ENCODE data around the gene GNL2. TPM values are rescaled to one million over a fixed set of nuclear protein-coding genes. Genes with fewer than 3 reads are reported as not detected.

GNL2 gene
- total and polyA plus RNA-seq, 10 of the 15 experiments (the other 5 are each of a cell fraction or from before 2014, with no cell fraction given), result 64.2 to 167 (median 88.2) TPM

GRCh38 chr1:37612186-37612585 is 16.4 kb upstream of the GNL2 start:
- no peak overlapping the region for H2AFZ ChIP-seq (ENCODE audit: control insufficient read depth, low read depth, low read length)
- intact Hi-C loops (cut with micrococcal nuclease; ENCODE audit: unreplicated experiment), result no loop called here
- in situ Hi-C loops (cut with MboI), result no loop called here
- ChIA-PET RAD21 (ENCODE audit: unreplicated experiment) (no interaction called here), POLR2A (no interaction called here), CTCF (interaction anchor here (1.5 kb wide), 1 partner anchor 10 kb away, joined by 4 read pairs; no protein-coding TSS in a partner anchor), SMC1A (ENCODE audit: uncharacterized antibody, unreplicated experiment) (no interaction called here)
- WGBS (ENCODE audit: insufficient coverage, insufficient replicate concordance, low lambda C conversion rate, missing lambda C conversion rate), result 25% methylated on average over 4 of the region's 4 CpGs
- H3K27me3 ChIP-seq (replicated peaks in 1 of 2; ENCODE audit: control insufficient read depth in 2 of 2, insufficient read depth in 2 of 2, low read length in 1 of 2), result peaks cover 9 to 10% of the 10 kb centered on the region in 2 experiments; a peak in 3 of 4 replicates
- H3K36me3 ChIP-seq (ENCODE audit: control insufficient read depth in 2 of 2, insufficient read depth in 2 of 2, low read length in 1 of 2), result no peaks in the 10 kb centered on the region
- no peaks in the 10 kb centered on the region for H3K9me3 ChIP-seq (replicated peaks; ENCODE audit: control insufficient read depth, insufficient read depth, low read length)
- no TSS peak for BruUV-seq (replicated peaks)
- H4K20me1 ChIP-seq (ENCODE audit: control insufficient read depth, insufficient read depth), result no peaks in the 10 kb centered on the region
- no peak for DNase-seq (ENCODE audit: low read depth, low spot score)
- FAIRE-seq, result no peak
- H3K79me2 ChIP-seq (ENCODE audit: control insufficient read depth, insufficient read depth, low read length), result no peaks in the 10 kb centered on the region
- H3K4me1 ChIP-seq (ENCODE audit: control insufficient read depth, insufficient read depth, low read length), result no peaks in the 10 kb centered on the region
- ATAC-seq, result no peak
- H3K27ac ChIP-seq (ENCODE audit: control insufficient read depth, insufficient read depth), result no peak overlapping the region
- no peak overlapping the region for H3K4me3 ChIP-seq
- no peak for TF ChIP-seq YY1 (IDR thresholded peaks at IDR 0.05; ENCODE audit: low read depth, low read length)
- H3K4me2 ChIP-seq (ENCODE audit: control insufficient read depth, insufficient read depth), result no peak overlapping the region
- no peak overlapping the region for H3K9ac ChIP-seq (ENCODE audit: control insufficient read depth, insufficient read depth, low read length)

GRCh38 chr1:37609994-37610393 is 14.3 kb upstream of the GNL2 start:
- Histone ChIP-seq H3K27me3 (replicated peaks in 1 of 2; ENCODE audit: control insufficient read depth in 2 of 2, insufficient read depth in 2 of 2, low read length in 1 of 2) (peaks cover 4 to 5% of the 10 kb centered on the region in 2 experiments; a peak in 2 of 4 replicates), H3K36me3 (ENCODE audit: control insufficient read depth in 2 of 2, insufficient read depth in 2 of 2, low read length in 1 of 2) (no peaks in the 10 kb centered on the region), H3K79me2 (ENCODE audit: control insufficient read depth, insufficient read depth, low read length) (no peaks in the 10 kb centered on the region), H4K20me1 (ENCODE audit: control insufficient read depth, insufficient read depth) (no peaks in the 10 kb centered on the region), H3K4me2 (ENCODE audit: control insufficient read depth, insufficient read depth) (no peak overlapping the region), H3K4me1 (ENCODE audit: control insufficient read depth, insufficient read depth, low read length) (no peaks in the 10 kb centered on the region), H3K4me3 (no peak overlapping the region), H3K9ac (ENCODE audit: control insufficient read depth, insufficient read depth, low read length) (no peak overlapping the region), H3K9me3 (replicated peaks; ENCODE audit: control insufficient read depth, insufficient read depth, low read length) (no peaks in the 10 kb centered on the region), H3K27ac (ENCODE audit: control insufficient read depth, insufficient read depth) (no peak overlapping the region), H2AFZ (ENCODE audit: control insufficient read depth, low read depth, low read length) (no peak overlapping the region)
- ChIA-PET SMC1A (ENCODE audit: uncharacterized antibody, unreplicated experiment) (no interaction called here), CTCF (interaction anchor here (17.5 kb wide), 1 partner anchor 73 kb away, joined by 521 read pairs; the partner anchor contains the start of gene CDCA8), POLR2A (no interaction called here), RAD21 (ENCODE audit: unreplicated experiment) (interaction anchor here (2.5 kb wide), 1 partner anchor 72 kb away, joined by 6 read pairs; no protein-coding TSS in a partner anchor)
- no peak for FAIRE-seq
- DNase-seq (ENCODE audit: low read depth, low spot score), result no peak
- intact Hi-C loops (cut with micrococcal nuclease; ENCODE audit: unreplicated experiment), result no loop called here
- no peak for TF ChIP-seq BMI1 (IDR thresholded peaks at IDR 0.05; ENCODE audit: borderline replicate concordance)
- no peak for TF ChIP-seq POLR2AphosphoS2 (IDR thresholded peaks at IDR 0.05; ENCODE audit: low read depth, low read length)
- TF ChIP-seq CHD1 (IDR thresholded peaks at IDR 0.05; ENCODE audit: low read depth, low read length), result no peak
- no peak for TF ChIP-seq RBBP5 (conservative IDR thresholded peaks at IDR 0.05)
- TF ChIP-seq MAX (IDR thresholded peaks at IDR 0.05; ENCODE audit: low read depth, low read length), result no peak
- TF ChIP-seq NR2F1 (conservative IDR thresholded peaks at IDR 0.05), result no peak
- no peak for TF ChIP-seq POLR2AphosphoS5 (IDR thresholded peaks at IDR 0.05; ENCODE audit: low read length)
- no peak for TF ChIP-seq BCL11A (IDR thresholded peaks at IDR 0.05; ENCODE audit: low read depth, low read length)
- no peak for TF ChIP-seq ATF7 (IDR thresholded peaks at IDR 0.05; ENCODE audit: low read depth)
- TF ChIP-seq IRF3 (IDR thresholded peaks at IDR 0.05), result no peak
- TF ChIP-seq HSF1 (IDR thresholded peaks at IDR 0.05; ENCODE audit: low read depth, low read length), result no peak
- no peak for TF ChIP-seq FOXM1 (IDR thresholded peaks at IDR 0.05; ENCODE audit: low read depth, low read length)
- TF ChIP-seq KAT2A (conservative IDR thresholded peaks at IDR 0.05; ENCODE audit: control insufficient read depth, low read depth, low read length), result no peak
- TF ChIP-seq NFYB (IDR thresholded peaks at IDR 0.05; ENCODE audit: insufficient read depth, low read depth, low read length), result no peak
- no peak for TF ChIP-seq ZBED1 (IDR thresholded peaks at IDR 0.05; ENCODE audit: borderline replicate concordance)
- no TSS peak for BruUV-seq (replicated peaks)
- in situ Hi-C loops (cut with MboI), result loop anchor here (5.0 kb wide), 1 partner anchor 67 kb away; no protein-coding TSS in a partner anchor
- WGBS (ENCODE audit: insufficient coverage, insufficient replicate concordance, low lambda C conversion rate, missing lambda C conversion rate), result 10% methylated on average over 2 of the region's 2 CpGs
- ATAC-seq, result no peak
